ENCODE data around the gene GPR61. TPM values are rescaled to one million over a fixed set of nuclear protein-coding genes. Genes with fewer than 3 reads are reported as not detected.

The GPR61 gene
- polyA plus RNA-seq, 1 donor: 1.1 TPM

DNA sequence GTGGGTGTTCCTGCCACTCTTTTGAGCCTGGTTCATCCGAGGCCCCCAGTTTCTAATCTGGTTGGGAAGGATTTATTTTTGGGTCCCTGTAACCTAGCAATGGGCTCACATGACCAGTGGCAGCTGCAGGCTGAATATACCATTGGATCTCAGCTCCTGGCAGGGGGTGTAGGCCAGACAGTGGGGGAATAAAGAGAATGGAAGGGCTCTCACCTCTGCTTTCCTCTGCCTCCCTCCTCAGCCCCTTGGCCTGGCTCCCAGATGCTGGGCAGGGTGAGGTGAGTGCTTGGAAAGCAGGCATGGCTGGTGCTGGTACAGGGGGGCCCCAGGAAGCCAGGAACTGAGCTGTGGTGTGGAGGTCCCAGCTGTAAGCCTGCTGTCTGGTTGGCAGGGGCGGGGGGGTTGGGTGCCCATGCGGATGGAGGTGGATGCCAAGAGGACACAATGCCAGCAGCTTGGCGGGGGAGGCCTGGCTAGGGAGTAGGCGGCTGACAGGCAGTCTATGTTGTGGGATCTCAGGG lies 3.6 kb upstream of the GPR61 start:
- no peak for DNase-seq

DNA sequence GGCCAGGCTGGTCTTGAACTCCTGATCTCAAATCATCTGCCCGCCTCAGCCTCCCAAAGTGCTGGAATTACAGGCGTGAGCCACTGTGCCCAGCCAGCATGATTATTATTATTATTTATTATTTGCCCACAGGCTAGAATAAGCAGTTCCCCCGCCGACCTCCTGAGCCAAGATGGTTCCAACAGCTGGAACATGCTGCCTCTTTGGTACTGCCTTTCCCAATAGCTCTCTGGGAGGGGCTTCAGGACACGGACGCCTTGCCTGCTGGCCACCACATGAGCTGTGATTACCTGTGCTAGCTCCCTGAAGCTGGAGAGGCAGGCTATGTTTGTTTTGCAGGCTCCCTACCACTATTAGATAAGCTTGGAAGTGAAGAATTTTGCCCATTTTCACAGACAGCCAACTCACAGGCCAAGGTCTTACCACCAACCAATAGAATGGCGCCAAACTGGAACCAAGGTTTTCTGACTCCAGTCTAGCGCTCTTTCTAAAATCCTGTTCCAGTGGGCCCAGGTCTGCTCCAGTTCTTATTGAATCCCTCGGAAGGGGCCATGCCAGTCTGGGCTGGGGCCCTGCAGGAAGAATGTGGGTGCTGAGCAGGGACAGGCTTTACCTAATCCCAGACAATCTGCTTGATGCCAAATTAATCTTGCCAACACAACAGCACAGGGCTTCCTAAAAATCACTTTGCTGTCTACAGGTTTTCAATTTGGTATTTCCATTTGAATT lies 2.1 kb upstream of the GPR61 start:
- DNase-seq: no peak

GRCh38 chr1:109538827-109539555 lies 681 bp upstream of the GPR61 start:
- DNase-seq: no peak

- DNase-seq: no peak
These were observed 1.4 kb downstream of the GPR61 start for GRCh38 chr1:109541102-109541501.

DNA sequence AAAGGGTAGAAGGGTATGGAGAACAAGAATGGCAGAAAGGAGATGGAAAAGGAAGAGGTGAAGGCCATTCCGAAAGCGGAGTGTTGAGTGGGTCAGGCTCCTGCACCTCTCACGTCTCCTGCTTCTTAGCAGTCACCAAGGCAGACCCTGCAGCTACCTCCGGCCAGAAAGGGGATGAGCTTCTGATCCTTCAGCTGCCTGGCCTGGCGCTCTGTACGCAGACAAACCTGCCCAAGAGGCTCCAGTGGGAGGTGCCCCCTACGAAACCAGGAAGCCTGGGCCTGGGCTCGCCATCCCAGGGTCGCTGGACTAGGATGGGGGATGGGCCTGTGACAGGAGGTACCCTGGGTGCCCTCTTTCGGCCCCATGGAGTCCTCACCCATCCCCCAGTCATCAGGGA lies 3.0 kb downstream of the GPR61 start:
- DNase-seq: no peak

GRCh38 chr1:109543283-109543987 lies 3.8 kb downstream of the GPR61 start:
- DNase-seq: no peak

- DNase-seq: no peak
These were observed 4.5 kb downstream of the GPR61 start for GRCh38 chr1:109543988-109544735.

GRCh38 chr1:109546311-109547109 lies 6.8 kb downstream of the GPR61 start:
- DNase-seq: peak; percentile 94

- DNase-seq: no peak
These were observed 8.0 kb downstream of the GPR61 start for GRCh38 chr1:109547463-109548320.

GRCh38 chr1:109548321-109549267 lies 8.9 kb downstream of the GPR61 start, which contains the start of gene GNAI3:
Gene GNAI3, plus strand, starts transcription at chr1:109548615. Its CDS starts 106 bp downstream, at chr1:109548721.
- DNase-seq: peak; percentile 95

DNA sequence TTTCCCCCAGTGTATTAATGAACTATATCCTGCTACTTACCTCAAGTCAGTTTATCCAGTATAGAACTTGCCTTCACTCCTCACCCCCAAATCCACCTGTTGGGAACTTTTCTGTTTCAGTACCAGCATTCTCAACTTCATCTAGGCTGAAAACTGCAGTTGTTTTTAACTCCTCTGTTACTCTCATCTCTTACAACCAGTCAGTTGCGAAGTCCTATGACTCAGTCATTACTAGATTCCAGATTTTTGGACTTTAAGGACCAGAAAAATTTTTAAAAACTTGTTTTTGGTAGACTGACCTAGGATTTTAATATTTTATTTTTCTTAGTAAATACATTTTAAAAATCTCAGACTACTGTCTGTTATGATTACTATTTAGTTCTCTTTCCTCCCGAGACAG lies 16.9 kb downstream of the GPR61 start:
- DNase-seq: no peak

DNA sequence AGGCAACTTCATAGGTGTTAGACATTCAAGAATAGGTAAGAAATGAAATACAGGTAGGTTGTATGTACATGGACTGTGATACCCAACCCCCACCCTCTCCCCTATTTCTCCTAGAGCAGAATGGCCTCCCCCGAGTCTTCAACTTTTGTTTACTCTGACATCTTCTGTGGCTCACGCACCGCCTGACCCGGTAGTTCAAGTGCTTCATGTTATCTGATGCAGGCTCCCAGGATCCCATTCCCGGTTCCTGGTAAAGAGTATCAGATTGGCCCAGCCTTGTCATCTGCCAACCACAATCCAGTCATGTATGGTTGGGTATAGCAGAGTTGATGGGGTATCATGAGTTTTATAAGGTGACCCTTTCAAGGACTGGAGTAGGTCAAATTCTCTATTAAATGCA lies 17.8 kb downstream of the GPR61 start:
- DNase-seq: no peak

- no peak for DNase-seq
These were observed 20.3 kb downstream of the GPR61 start for GRCh38 chr1:109559995-109560394.

DNA sequence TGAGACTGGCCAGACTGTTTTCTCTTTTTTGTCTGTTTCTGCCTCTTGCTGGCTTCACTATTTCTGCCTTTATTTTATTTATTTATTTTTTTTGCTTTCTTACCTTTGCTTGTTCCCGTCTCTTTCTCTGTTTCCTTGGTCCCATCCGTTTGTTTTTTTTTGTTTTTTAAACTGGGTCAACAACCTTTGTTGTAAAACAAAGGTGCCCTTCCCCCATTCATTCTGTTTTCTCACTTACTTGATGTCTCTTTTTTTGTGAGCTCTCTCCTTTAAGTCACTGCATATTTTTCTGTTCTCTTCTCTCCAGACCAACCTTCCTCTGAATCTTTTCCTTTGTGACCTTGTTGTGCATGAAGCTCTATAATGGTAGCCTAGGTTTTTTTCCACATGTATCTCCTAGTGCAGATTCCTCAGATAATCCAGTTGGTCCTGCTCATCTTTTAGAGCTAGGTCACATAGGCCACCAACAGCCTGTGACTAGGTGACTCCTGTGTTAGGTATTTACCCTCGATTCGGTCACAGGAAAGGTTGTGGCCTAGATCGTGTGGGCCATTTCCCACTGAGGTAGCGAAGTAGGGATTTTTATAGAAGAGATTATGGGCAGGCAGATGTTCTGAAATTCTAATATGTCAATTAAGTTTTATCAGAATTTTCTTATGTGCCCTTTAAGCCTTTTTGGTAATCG lies 24.7 kb downstream of the GPR61 start:
- no peak for DNase-seq

DNA sequence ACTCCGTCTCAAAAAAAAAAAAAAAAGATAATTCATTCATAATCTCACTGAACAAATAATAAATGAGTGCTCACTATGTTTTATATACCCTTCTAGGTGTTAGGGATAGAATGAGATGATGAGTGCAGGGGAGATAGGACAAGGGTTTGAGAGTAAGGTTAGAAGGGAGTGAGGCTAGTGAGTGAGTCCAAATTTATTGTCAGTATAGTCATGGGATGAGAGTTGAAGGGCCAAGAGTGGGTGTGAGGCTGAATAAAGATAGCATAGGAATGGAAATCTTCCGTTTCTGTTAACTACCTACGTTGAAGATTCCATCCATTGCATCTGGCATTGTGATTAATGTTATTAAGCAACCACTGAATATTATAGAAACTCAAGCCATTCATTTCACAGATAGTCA lies 25.6 kb downstream of the GPR61 start:
- no peak for DNase-seq

GRCh38 chr1:109566982-109567381 lies 27.3 kb downstream of the GPR61 start:
- DNase-seq: no peak

DNA sequence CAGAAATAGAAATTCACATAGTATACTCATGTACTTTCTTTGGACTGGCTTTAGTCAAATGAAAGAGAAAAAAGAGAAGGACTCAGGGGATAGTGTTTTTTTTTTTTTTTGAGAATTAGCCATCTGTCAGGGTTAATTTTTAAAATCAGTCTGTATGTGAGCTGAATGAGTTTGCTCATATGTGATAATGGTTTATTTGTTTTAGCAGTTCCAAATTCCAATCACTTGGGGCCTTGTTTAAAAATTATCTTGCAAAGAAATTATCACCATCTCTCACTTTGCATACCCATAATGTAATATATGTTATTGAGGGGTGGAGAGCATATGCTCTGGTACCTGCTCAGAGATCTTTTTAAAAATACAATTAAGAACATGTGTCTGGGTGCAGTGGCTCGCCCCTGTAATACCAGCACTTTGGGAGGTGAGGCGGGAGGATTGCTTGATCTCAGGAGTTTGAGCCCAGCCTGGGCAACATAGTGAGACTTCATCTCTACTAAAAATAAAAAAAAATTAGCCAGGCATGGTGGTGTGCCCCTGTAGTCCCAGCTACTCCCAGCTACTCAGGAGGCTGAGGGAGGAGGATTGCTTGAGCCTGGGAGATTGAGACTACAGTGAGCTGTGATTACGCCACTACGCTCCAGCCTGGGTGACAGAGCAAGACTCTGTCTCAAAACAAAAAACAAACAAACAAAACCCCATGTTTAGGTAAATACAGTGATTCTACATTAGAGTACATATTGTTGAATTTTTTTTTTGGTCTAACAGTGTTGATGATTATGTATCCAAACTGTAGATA lies 28.4 kb downstream of the GPR61 start:
- no peak for DNase-seq
